DND-41 (cell line): ENCODE data around the gene GREB1.

Source experiments
- CTCF ChIP-seq: IDR thresholded peaks from 2 replicates; pipeline ENCODE4 v1.5.1; 2012; ENCODE audit warnings: borderline replicate concordance, low read length, moderate library complexity, mild to moderate bottlenecking; ENCODE audit not compliant: poor library complexity, severe bottlenecking; ENCODE audit errors: extremely low read depth
- EZH2 ChIP-seq: IDR thresholded peaks from 3 replicates; pipeline ENCODE4 v1.6.1; 2012; ENCODE audit warnings: borderline replicate concordance, low read depth, mild to moderate bottlenecking, moderate library complexity, low read length, inconsistent platforms; ENCODE audit not compliant: severe bottlenecking

GRCh38 chr2:11574176-11575046 is 40.6 kb downstream of the GREB1 start:
- TF ChIP-seq CTCF = no peak
- TF ChIP-seq EZH2 = no peak
